Coronary artery (tissue), 2 donors: ENCODE results near the gene HPSE.

Experiments used
- DNase-seq: peaks from one replicate; pipeline ENCODE4 v3.0.0-alpha.2; 2017; ENCODE audit warnings: low spot score
- H3K27ac ChIP-seq, 2 donors: fragments of 200-600 bp; sonication (generic); one replicate each; pipeline ENCODE4 v1.5.1; 2016 to 2019
- H3K4me3 ChIP-seq: fragments of 200-600 bp; sonication (generic); 2 replicates; pipeline ENCODE4 v1.5.1; 2016; ENCODE audit warnings: mild to moderate bottlenecking, moderate library complexity
- CTCF ChIP-seq: fragments of 200-600 bp; sonication (generic); IDR thresholded peaks from one replicate; pipeline ENCODE4 v1.5.1; 2019; ENCODE audit warnings: antibody characterized with exemption

The HPSE gene

GRCh38 chr4:83259586-83259985, 75.1 kb downstream of the HPSE start:
- no peak for TF ChIP-seq CTCF
- H3K27ac ChIP-seq, result no peak overlapping the region
- H3K4me3 ChIP-seq, result no peak overlapping the region
- no peak for DNase-seq

DNA sequence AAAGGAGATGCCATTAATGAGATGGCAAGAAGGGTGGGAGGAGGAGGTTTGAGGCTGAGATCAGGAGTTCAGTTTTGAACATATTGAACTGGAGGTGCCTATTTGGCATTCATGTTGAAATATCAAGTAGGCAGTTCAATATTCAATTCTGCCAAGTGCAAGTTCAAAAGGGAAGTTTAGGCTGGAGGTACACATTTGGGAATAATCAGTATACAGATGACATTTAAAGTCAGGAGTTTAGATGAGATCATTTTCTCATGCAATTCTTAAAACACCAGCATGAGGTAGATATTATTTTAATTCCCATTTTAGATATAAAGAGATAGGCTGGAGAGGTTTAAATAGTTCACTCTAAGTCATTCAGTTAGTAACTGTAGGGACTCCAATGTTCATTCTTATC, 76.2 kb downstream of the HPSE start:
- Histone ChIP-seq H3K27ac (no peak overlapping the region), H3K4me3 (no peak overlapping the region)
- DNase-seq, result no peak
- no peak for TF ChIP-seq CTCF

GRCh38 chr4:83257811-83258210, 76.8 kb downstream of the HPSE start:
- no peak for TF ChIP-seq CTCF
- no peak overlapping the region for H3K27ac ChIP-seq
- no peak for DNase-seq
- no peak overlapping the region for H3K4me3 ChIP-seq

GRCh38 chr4:83255584-83255983, 79.1 kb downstream of the HPSE start:
- DNase-seq, result no peak
- Histone ChIP-seq H3K4me3 (no peak overlapping the region), H3K27ac (no peak overlapping the region)
- no peak for TF ChIP-seq CTCF

DNA sequence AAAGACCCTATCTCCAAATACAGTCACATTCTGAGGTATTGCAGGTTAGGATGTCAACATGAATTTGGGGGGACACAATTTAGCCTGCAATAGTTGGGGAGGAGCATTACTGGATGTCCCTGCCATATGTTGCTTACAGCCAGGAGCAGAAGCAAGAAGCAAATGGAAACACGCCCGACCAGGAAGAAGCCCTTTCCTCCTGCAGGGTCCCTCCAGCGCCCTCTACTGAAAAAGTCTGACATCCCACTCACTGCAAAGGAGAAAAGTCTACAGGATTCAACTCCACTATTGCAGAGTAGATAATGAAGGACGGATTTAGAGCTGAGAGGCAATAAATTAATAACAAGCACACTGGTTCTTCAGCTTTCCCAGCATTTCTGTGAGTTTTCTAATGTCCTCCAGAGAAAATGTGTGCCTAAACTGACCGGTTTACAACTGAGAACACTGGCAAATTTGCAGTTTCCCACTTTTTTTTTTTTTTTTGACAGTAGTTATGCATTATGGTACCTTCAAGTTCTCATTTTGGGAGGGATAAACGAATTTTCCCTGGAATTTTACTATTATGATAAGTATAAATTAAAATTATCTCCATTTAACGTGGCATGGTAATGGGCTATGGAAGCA, 81.8 kb downstream of the HPSE start:
- DNase-seq, result no peak
- Histone ChIP-seq H3K27ac (no peak overlapping the region), H3K4me3 (no peak overlapping the region)
- TF ChIP-seq CTCF, result no peak

GRCh38 chr4:83251447-83251830, 83.2 kb downstream of the HPSE start:
- H3K27ac ChIP-seq, result no peak overlapping the region
- H3K4me3 ChIP-seq, result no peak overlapping the region
- DNase-seq, result no peak
- TF ChIP-seq CTCF, result no peak

- no peak for DNase-seq
- no peak overlapping the region for H3K27ac ChIP-seq
- no peak overlapping the region for H3K4me3 ChIP-seq
- TF ChIP-seq CTCF, result no peak
Measured at GRCh38 chr4:83250687-83251446, 83.8 kb downstream of the HPSE start.
